GM19239 (cell line): ENCODE data around the gene DNAI1.
"Not testable (repeated sequence)": the region's sequence is repeated elsewhere in the genome, so short reads cannot be mapped to it uniquely, and the experiment has no call there.

Experiments used
- DNase-seq: peaks from one replicate; pipeline ENCODE4 v3.0.0; 2011; ENCODE audit warnings: low spot score; ENCODE audit not compliant: insufficient read length
- FAIRE-seq: peaks from 2 replicates; lab custom pipeline; 2011; peaks lifted over from hg19 to GRCh38; lab: Jason Lieb, UNC

Gene DNAI1

DNA sequence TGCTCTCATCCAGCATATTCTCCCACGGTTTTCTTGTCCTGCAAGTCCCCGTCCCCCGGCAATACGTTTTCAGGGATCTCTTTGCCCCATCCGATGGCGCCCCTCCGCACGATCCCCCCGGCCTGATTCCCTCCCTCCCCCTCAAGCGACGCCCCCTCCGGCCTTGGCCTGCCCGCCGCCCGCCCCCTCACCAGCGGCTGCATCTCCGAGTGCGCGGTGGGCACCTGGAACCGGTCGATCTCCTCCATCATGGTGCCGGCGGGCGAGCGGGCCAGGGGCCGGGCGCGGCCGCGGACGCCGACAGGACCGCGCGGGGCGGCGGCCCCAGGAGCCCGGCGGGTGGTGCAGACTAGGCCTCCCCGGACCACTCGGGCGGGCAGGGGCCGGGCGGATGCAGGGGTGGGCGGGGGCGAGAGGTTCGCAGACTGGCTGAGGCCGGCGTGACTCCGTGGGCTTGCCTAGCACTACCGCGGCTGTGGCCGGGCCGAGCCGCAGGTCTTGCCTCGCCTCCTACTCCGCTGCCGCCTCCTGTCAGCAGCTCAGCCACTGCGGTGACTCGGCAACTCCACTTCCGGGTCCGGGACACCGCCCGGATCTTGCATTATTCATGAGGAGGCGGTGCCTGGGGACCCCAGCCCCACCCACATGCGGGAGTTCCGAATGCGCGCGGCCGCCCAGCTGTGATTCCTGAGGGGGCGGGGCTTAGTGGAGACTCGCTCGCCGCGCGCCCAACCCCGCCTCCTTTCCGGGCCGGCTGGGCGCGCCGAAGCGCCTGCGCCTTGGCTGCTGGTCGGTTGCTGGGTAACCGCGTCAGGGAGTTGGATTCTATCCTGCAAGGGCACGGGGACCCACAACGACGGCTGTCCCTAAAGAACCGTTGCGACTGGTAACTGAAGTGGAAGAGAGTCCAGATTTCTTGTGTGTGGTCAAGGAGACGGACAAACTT is at the start of gene DNAI1, which contains the start of gene FAM219A:
TSS of gene DNAI1 (plus strand) at position 793 of the 946 bp plus-strand sequence. CDS start 201 bp downstream, outside the sequence.
TSS of gene FAM219A (minus strand) at position 558 of the 946 bp plus-strand sequence. CDS start at position 251, 307 bp downstream.
- peak; percentile 99 for DNase-seq
- peak; percentile 85 for FAIRE-seq

DNA sequence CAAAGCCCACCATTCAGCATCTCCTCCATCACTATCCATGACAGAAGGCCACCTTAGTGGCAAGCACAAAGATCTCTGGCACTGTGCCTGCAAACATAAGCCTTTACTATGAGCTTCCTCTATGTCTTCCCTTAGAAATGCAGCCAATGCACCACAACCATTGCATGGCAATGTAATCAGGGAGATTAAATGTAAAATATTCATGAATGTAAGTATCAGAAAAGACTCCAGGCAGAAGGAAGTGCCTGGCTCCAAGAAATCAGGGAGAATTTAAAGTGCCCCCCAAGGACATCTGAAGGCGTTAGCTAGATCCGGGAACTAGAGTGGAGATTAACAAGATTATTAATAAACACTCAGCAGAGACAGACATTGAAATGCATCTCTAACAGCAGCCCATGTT is 49.5 kb upstream of the DNAI1 start:
- no peak for DNase-seq
- FAIRE-seq = no peak

DNA sequence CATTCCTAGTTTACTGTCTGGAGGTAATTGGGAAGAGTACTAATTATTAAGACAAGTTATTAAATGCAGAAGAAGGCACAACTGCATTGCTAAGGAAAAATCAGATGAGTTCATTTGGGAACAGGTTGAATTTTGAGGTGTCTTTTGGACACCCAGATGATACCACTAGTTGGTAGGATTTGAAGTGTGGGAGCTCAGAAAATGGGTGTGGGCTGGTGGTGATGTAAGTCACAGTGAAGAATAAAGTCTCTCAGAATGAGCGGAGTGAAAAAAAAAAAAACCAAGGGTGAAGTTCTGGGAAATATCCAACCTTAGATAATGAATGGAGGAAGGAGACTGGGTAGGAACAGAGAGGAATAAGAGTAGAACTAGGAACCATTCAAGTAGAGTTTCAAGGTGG is 46.3 kb upstream of the DNAI1 start:
- DNase-seq = no peak
- no peak for FAIRE-seq

DNA sequence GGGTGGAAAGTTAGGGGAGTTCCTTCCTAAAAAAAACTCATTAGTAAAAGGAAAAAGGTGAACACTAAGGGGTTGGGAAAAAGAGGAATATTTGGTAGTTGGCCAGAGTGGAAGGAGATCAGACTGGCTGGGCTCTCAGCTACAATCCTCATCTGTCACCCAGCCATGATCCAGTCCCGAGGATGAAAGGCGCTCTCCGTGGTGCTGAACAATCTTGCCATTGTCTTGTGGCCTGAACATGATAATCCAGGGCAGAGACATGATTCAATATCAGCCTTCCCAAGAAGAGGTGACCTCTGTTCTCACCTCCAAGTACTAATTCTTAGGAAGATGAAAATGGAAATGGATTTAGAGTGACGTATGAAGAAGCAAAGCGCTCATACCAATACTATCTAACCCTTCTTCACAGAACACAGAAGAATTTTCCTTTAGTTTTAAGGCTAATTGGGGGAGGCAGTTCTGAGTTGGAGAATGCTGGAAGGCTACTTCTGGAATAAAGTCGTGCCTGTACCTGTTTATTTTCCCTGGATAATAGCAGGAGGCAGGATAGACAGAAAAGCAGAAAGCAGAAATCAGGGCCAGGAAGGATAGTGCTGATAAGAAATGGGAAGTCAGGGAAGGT is 45.3 kb upstream of the DNAI1 start:
- peak; percentile 30 for DNase-seq
- no peak for FAIRE-seq

DNA sequence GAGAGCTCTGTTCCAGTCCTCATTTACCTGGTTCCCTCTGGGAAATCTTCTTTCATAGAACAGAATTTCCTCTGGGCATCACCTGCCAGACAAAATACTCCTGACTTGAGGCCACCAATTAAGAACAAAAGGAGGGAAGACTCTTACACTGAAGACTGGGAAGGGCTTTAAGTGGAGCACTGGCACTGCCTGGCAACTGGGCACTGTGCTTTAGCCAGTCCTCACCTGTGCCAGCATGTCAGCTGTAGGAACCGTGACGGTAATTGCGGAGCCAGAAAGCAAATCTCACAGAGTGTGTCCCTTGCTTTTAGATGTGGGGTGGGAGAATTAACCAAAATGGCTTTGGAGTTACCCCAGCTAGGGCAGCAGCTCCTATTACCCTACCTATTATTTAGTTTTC is 40.9 kb upstream of the DNAI1 start:
- DNase-seq = no peak
- FAIRE-seq = no peak

DNA sequence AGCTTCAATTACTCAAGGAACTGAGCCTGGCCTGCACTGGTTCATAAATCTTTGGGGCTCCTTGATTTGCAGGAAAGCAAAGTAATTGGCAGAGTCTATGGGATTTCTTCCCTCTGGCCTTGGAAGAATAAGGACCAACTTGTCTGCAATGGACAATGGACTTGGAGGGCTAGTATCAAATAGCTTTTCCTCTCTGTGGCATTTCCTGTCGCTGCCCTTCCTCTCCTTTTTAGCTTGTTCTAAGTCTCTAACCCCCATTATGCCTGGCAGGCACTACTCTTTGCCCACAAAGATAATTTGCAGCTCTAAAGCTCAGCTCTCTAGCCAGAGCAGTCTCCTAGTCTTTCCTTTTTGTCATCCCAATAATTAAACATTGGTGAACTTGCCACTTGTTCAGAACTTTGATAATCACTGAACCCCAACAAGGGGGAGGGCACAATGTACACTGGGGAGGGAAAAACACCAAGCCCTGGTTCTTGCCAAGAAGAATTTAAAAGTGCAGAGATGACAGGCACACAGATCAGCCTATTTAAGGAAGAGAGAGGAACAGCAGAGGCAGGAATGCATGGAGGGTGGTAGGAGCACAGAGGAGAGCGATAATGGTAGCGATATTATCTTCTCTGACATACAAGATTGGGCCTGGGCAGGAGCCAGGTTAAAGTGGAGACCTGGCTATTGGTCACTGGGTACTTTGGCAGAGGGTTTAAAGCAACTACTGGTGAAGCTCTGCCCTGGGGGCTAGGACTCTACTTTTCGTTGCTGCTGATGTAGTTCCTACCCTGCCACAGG is 38.7 kb upstream of the DNAI1 start:
- FAIRE-seq (no peak), DNase-seq (no peak)

DNA sequence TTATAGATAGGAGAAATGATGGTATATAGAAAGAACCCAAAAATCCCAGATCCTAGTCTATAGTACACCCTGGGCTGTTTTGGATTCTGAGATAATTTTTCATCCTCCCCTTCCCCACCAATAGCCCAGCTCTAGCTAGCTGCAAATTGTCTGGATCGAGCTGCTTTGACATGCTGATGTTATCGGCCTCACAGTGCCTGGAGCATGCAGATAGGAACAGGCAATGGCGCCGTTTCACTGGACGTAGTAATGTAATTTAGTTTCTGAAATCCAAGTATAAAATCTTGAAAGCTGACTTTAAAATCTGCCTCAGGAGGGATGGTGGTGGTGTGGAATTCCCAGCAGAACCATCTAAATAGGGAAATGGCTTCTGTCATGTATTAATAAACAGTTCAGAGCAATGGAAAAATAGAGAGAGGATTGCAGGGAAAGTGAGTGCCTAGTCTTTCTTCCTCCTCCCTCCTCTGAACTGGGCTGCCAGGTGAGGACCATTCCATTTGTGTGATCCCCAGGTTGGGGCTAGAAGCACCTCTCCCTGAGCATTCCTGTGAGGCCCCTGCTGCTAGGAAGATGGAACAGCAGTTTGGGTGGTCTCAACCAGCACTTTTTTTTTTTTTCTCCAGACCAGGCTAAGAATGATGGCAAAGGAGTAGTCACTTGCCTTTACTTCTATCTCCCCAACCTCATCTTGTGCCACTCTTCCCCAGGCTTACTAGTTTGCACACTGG is 32.1 kb upstream of the DNAI1 start:
- FAIRE-seq (no peak), DNase-seq (no peak)

DNA sequence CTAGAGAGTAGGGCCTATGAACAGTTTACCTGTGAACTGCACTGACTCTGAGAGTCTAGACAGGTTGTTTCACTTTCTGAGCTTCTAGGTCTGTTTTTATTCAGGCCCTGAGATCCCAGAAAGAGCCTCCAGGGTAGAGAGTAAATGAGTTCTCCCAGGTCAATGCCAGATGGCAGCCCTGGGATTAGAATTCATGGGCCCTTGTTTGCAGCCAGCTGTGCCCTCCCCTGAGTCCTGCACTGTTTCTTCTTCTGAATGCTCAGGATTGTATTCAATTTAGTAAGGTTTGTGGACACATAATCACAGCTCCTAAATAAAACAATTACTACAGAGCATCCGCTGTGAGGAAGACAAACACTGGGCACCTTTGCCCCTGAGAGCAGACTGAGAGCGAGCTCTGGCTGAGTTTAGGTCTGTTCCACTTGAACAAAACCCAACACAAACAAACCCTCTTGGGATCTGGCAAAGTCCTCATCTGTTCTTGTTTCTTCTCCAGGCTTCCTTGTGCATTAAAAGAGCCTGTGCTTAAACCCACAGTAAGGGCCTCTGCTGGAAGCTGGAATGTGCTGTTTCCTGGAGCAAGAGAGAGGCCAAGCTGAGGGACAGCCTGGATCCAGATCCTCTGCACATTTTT is 30.2 kb upstream of the DNAI1 start:
- FAIRE-seq (no peak), DNase-seq (no peak)

DNA sequence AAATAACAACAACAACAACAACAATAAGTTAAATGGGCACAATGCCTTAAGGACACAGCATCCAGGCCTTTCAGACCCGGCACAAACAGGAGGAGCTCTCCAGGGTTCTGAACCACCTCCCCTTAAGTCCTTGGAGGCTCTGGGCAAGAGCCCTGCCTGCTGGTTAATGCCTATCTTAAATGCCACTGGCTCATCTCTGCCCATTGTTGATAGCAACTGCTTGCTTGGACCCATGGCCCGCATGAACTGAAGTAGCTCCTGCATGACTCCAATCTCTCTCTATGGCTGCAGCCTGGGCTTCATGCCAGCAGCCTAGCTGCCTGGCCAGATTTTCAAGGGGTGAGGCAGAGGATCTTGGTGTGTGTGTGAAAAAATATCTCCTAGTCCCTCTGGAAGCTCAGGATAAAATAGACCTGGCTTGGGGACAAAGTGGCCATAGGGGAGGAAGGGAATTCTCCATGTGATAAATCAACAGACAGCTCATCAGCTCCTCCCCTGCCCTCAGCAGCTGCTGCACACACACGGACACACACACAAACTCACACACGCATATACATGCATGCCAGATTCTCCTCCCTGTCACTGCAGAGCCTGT is 27.7 kb upstream of the DNAI1 start:
- DNase-seq (no peak), FAIRE-seq (no peak)

DNA sequence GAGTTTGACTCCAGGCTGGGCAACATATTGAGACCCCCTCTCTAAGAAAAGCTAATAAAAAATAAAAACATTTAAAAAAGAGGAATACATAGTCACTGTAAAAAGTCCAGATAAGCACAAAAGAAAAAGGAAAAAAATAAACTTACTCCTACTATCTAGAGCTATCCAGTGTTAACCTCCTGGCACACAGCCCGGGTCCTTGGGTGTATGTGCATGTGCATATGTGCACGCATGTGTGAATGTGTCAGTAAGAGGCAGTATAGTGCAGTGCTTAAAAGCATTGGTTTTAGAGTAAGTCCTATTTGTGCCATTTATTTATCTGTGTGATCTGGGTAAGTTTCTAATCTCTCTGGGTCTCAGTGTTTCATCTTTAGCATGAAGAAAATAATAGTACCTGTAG is 26.9 kb upstream of the DNAI1 start:
- DNase-seq (no peak), FAIRE-seq (no peak)

DNA sequence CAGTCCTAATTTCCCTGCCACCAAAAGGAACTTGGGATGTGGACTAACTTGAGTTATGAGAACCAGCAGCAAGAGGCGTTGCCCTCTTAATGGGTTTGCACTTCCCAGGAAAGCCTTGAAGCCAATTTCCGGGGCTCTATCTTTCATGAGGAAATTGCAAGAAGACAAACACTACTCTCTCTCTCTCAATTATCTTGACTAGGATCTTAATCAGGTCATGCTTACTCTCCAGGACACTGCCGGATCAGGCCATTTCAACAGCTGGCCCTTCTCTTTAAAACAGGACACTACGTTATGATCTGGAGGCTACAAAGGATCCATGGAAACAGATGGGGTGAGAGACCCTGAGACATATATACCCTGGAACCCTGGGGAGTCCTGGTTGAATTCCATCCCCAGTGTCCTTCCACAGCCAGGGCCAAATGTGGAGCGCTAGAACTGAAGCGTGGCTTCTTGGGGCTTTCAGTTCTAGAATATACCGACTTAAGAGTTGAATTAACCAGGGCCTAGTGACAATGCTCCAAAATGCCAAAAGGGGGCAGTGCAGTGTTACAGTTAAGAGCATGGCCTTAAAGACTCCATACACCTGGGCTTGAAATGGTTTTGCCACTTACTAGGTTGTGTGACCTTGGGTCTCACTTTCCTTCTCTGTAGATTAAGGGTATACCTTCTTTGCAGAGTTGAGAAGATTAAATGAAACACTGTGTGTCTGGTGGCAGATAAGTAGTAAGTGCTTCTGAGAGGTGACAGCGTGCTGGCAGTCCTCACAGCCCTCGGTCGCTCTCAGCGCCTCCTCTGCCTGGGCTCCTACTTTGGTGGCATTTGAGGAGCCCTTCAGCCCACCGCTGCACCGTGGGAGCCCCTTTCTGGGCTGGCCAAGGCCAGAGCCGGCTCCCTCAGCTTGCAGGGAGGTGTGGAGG is 21.3 kb upstream of the DNAI1 start:
- DNase-seq (peak; percentile 52), FAIRE-seq (peak; percentile 78)

DNA sequence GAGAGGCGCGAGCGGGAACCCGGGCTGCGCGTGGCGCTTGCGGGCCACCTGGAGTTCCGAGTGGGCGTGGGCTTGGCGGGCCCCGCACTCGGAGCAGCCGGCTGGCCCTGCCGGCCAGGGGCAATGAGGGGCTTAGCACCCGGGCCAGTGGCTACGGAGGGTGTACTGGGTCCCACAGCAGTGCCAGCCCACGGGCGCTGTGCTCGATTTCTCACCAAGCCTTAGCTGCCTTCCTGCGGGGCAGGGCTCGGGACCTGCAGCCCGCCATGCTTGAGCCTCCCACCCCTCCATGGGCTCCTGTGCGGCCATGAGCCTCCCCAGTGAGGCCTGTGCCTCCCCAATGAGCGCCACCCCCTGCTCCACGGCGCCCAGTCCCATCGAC is 20.7 kb upstream of the DNAI1 start:
- FAIRE-seq, DNase-seq: not testable (repeated sequence)

DNA sequence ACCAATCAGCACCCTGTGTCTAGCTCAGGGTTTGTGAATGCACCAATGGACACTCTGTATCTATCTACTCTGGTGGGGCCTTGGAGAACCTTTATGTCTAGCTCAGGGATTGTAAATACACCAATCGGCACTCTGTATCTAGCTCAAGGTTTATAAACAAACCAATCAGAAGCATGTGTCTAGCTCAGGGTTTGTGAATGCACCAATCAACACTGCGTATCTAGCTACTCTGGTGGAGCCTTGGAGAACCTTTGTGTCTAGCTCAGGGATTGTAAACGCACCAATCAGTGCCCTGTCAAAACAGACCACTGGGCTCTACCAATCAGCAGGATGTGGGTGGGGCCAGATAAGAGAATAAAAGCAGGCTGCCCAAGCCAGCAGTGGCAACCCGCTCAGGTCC is 20.1 kb upstream of the DNAI1 start:
- not testable (repeated sequence) for DNase-seq, FAIRE-seq

DNA sequence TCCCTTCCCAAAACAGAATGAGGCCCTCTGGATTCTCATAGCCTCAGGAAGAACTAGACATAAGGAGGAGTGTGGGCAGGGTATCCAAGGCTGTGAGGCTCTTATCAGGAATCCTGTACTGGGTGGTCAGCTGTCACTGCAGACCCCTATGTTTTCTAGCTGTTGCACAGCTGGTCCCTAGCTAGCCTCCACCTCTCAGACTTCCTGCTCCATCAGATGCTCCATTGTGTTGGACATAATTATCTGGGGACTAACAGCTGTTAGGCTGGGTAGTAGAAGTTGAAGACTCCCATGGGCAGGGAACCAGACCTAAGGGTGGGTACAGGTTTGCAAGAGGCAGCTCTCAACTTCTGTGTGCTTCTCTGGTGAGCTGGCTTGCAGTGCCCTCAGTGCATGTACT is 18.6 kb upstream of the DNAI1 start:
- FAIRE-seq (no peak), DNase-seq (no peak)

DNA sequence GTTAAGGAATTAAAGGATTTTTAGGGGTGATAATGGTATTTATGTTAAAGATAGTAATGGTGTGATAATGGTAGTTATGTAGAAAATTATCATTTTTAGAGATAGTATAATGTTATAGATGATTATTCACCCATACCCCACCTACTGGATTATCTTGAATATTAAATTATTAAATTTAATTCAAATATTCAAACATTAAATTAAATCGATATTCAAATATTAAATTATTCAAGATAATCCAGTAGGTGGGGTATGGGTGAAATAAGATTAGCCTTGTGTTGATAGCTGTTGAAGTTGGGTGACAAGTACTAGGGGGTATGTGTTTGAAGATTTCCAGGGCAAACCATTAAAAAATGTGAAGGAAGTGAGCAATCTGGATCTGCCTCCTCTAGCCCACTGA is 15.8 kb upstream of the DNAI1 start:
- FAIRE-seq = no peak

DNA sequence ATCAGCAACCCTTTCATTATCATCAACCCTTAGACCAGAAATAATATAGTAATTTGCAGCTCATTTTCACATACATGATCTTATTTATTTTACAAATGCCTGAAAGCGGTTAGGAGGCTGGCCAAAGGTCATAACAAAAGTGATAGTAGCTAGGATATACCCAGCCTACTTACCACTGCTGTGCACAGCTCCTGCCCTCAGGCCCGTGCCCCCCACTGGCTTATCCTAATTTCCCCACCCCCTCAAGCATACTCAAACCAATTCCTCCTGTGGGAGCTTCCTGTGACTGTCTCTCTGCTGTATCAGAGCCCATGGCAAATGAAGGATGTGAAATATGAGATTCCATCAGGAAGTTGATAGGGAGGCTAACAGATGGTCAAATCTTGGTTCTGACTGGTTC is 15.1 kb upstream of the DNAI1 start:
- no peak for FAIRE-seq
- no peak for DNase-seq

More for the DNA sequence above, 15.8 kb upstream of the DNAI1 start:
- DNase-seq = no peak

DNA sequence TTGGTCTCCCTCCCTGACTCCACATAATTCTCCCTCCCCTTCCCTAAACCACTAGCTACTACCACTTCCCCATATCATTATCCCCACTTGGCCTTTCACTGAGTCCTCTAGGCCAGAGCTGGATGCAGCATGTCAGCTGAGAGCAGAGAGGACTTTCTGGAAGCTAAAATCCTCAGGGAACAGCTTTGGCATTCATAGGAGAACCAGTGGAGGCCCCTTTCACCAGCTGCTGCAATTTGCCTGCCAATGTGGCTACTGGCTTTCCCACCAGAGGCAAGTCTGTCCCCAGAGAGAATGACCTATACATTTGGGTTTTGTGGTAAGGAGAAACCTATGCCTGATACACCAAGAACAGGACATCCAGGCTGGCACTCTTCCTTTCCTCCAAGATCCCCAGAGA is 14.6 kb upstream of the DNAI1 start:
- no peak for DNase-seq
- FAIRE-seq = no peak

DNA sequence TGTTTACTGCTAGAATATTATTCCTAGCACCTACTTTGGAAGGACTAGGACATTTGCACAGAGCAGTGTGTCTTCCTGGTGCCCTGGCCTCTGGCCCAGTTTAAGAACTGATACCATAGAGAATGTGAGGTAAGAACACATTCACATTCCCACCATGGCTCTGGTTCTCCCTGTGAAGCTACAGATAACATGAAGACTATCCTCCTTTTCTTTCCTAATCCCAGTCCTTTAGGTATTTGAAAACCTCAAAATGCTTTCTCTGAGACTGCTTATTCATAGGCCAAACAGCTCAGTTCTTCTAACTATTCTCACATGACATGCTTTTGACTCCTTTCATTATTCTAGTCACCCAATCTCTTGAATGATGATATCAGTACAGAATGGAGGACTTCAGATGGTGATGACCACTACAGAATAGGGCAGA is 12.1 kb upstream of the DNAI1 start:
- FAIRE-seq = no peak

More for the DNA sequence above, 12.1 kb upstream of the DNAI1 start:
- no peak for DNase-seq
